Thyroid gland (tissue), 4 donors: ENCODE measurements around the gene SGCA.

Source experiments
- CTCF ChIP-seq, 6 experiments: fragments of 200-600 bp in 3 of 6; fragments of 450-650 bp in 3 of 6; sonication (generic) in 3 of 6; IDR thresholded peaks; one replicate each; pipeline ENCODE4 v1.5.1; 2016 to 2019; ENCODE audit warnings: antibody characterized with exemption in 6 of 6, mild to moderate bottlenecking in 2 of 6, inconsistent platforms in 1 of 6, moderate library complexity in 1 of 6
- POLR2A ChIP-seq, 2 donors: fragments of 450-650 bp; IDR thresholded peaks; one replicate each; pipeline ENCODE4 v1.6.1; 2017; ENCODE audit warnings: antibody characterized with exemption in 2 of 2, mild to moderate bottlenecking in 2 of 2, moderate library complexity in 1 of 2

GRCh38 chr17:50170662-50171370, 5.0 kb downstream of the SGCA start:
- no peak for TF ChIP-seq CTCF (IDR thresholded peaks at IDR 0.05)
- TF ChIP-seq POLR2A (IDR thresholded peaks at IDR 0.05), result no peak
